HG03439 (cell line): ENCODE results near the gene PDSS2.
"Not testable (repeated sequence)": the region's sequence is repeated elsewhere in the genome, so short reads cannot be mapped to it uniquely, and the experiment has no call there.

Experiments
- ATAC-seq: cut with Tn5 transposase; IDR thresholded peaks from one replicate; pipeline ENCODE4 v1.9.1; 2021; ENCODE audit warnings: mild to moderate bottlenecking, moderate library complexity; ENCODE audit not compliant: unreplicated experiment

PDSS2 gene

GRCh38 chr6:107230448-107230847 is 228.9 kb downstream of the PDSS2 start:
- ATAC-seq, result no peak

- no peak for ATAC-seq
Observed at GRCh38 chr6:107230024-107230423, 229.3 kb downstream of the PDSS2 start.

GRCh38 chr6:107228754-107229153 is 230.6 kb downstream of the PDSS2 start:
- no peak for ATAC-seq

GRCh38 chr6:107221519-107221918 is 237.8 kb downstream of the PDSS2 start:
- no peak for ATAC-seq

GRCh38 chr6:107219851-107220250 is 239.5 kb downstream of the PDSS2 start:
- ATAC-seq, result no peak

- no peak for ATAC-seq
Observed at GRCh38 chr6:107218142-107218541, 241.2 kb downstream of the PDSS2 start.

GRCh38 chr6:107217248-107217647 is 242.1 kb downstream of the PDSS2 start:
- ATAC-seq, result no peak

- no peak for ATAC-seq
Observed at GRCh38 chr6:107216197-107216933, 243.0 kb downstream of the PDSS2 start.

- ATAC-seq, result no peak
Observed at GRCh38 chr6:107215334-107215733, 244.0 kb downstream of the PDSS2 start.

GRCh38 chr6:107214655-107215054 is 244.7 kb downstream of the PDSS2 start:
- ATAC-seq, result no peak

- ATAC-seq, result no peak
Observed at GRCh38 chr6:107209406-107210305, 249.7 kb downstream of the PDSS2 start.

GRCh38 chr6:107207251-107207873 is 252.0 kb downstream of the PDSS2 start:
- ATAC-seq, result no peak

GRCh38 chr6:107205058-107205998 is 254.0 kb downstream of the PDSS2 start:
- no peak for ATAC-seq

GRCh38 chr6:107202876-107203468 is 256.4 kb downstream of the PDSS2 start:
- ATAC-seq, result no peak

- ATAC-seq, result no peak
Observed at GRCh38 chr6:107198631-107199416, 260.5 kb downstream of the PDSS2 start.

- no peak for ATAC-seq
Observed at GRCh38 chr6:107196152-107196551, 263.2 kb downstream of the PDSS2 start.

GRCh38 chr6:107194723-107195122 is 264.6 kb downstream of the PDSS2 start:
- ATAC-seq, result not testable (repeated sequence)

- ATAC-seq, result no peak
Observed at GRCh38 chr6:107192830-107193229, 266.5 kb downstream of the PDSS2 start.

- ATAC-seq, result no peak
Observed at GRCh38 chr6:107187630-107188029, 271.7 kb downstream of the PDSS2 start.
